Mucosa of rectum (tissue), 2 donors: ENCODE results near the gene REC114.

Experiments used
- H3K27ac ChIP-seq, 2 donors: one replicate each; pipeline ENCODE4 v1.7.0; 2013; ENCODE audit warnings: inconsistent platforms in 2 of 2, low read depth in 2 of 2, low read length in 2 of 2
- H3K27me3 ChIP-seq, 2 donors: one replicate each; pipeline ENCODE4 v1.7.0; 2013; ENCODE audit warnings: low read length in 2 of 2; ENCODE audit not compliant: control insufficient read depth in 2 of 2, insufficient read depth in 2 of 2
- H3K36me3 ChIP-seq, 2 donors: one replicate each; pipeline ENCODE4 v1.7.0; 2013; ENCODE audit warnings: low read length in 2 of 2; ENCODE audit not compliant: control insufficient read depth in 2 of 2, insufficient read depth in 2 of 2
- H3K4me1 ChIP-seq, 2 donors: one replicate each; pipeline ENCODE4 v1.7.0; 2013; ENCODE audit warnings: low read length in 2 of 2, mild to moderate bottlenecking in 1 of 2; ENCODE audit not compliant: control insufficient read depth in 2 of 2, insufficient read depth in 2 of 2
- H3K4me3 ChIP-seq, 2 donors: one replicate each; pipeline ENCODE4 v1.7.0; 2013; ENCODE audit warnings: low read length in 2 of 2
- H3K9ac ChIP-seq, 2 donors: one replicate each; pipeline ENCODE4 v1.7.0; 2013; ENCODE audit warnings: low read length in 2 of 2, low read depth in 1 of 2, mild to moderate bottlenecking in 1 of 2
- H3K9me3 ChIP-seq, 2 donors: one replicate each; pipeline ENCODE4 v1.7.0; 2013; ENCODE audit warnings: low read length in 2 of 2; ENCODE audit not compliant: control insufficient read depth in 2 of 2
- donor health status: healthy.
- donor health status: Normal muscosa, but diverticular disease.

REC114 gene

GRCh38 chr15:73518876-73519733, 76.1 kb downstream of the REC114 start:
- H3K4me3 ChIP-seq: no peak overlapping the region

GRCh38 chr15:73522011-73522410, 79.0 kb downstream of the REC114 start:
- no peak overlapping the region for H3K4me3 ChIP-seq
- H3K27ac ChIP-seq: no peak overlapping the region
- H3K27me3 ChIP-seq: no peaks in the 10 kb centered on the region
- H3K4me1 ChIP-seq: no peaks in the 10 kb centered on the region
- H3K9ac ChIP-seq: no peak overlapping the region
- no peaks in the 10 kb centered on the region for H3K36me3 ChIP-seq
- H3K9me3 ChIP-seq: no peaks in the 10 kb centered on the region

More at GRCh38 chr15:73518876-73519733, 76.1 kb downstream of the REC114 start:
- no peak overlapping the region for H3K9ac ChIP-seq
- H3K4me1 ChIP-seq: no peaks in the 10 kb centered on the region
- H3K27me3 ChIP-seq: no peaks in the 10 kb centered on the region
- no peak overlapping the region for H3K27ac ChIP-seq
- no peaks in the 10 kb centered on the region for H3K9me3 ChIP-seq
- no peaks in the 10 kb centered on the region for H3K36me3 ChIP-seq

- no peak overlapping the region for H3K27ac ChIP-seq
- H3K9ac ChIP-seq: no peak overlapping the region
- no peaks in the 10 kb centered on the region for H3K27me3 ChIP-seq
- H3K4me1 ChIP-seq: no peaks in the 10 kb centered on the region
- no peaks in the 10 kb centered on the region for H3K36me3 ChIP-seq
- H3K4me3 ChIP-seq: no peak overlapping the region
- no peaks in the 10 kb centered on the region for H3K9me3 ChIP-seq
Measured at GRCh38 chr15:73524919-73525318, 82.0 kb downstream of the REC114 start.

- Histone ChIP-seq H3K9me3 (no peaks in the 10 kb centered on the region), H3K27me3 (no peaks in the 10 kb centered on the region), H3K27ac (no peak overlapping the region), H3K9ac (no peak overlapping the region), H3K4me1 (no peaks in the 10 kb centered on the region), H3K4me3 (no peak overlapping the region), H3K36me3 (no peaks in the 10 kb centered on the region)
Measured at GRCh38 chr15:73527598-73527997, 84.6 kb downstream of the REC114 start.

GRCh38 chr15:73530649-73531048, 87.7 kb downstream of the REC114 start:
- H3K4me3 ChIP-seq: no peak overlapping the region
- H3K27ac ChIP-seq: no peak overlapping the region
- no peaks in the 10 kb centered on the region for H3K36me3 ChIP-seq
- no peaks in the 10 kb centered on the region for H3K9me3 ChIP-seq
- H3K4me1 ChIP-seq: no peaks in the 10 kb centered on the region
- no peaks in the 10 kb centered on the region for H3K27me3 ChIP-seq
- H3K9ac ChIP-seq: no peak overlapping the region

GRCh38 chr15:73538123-73538522, 95.2 kb downstream of the REC114 start:
- no peaks in the 10 kb centered on the region for H3K4me1 ChIP-seq
- H3K9me3 ChIP-seq: no peaks in the 10 kb centered on the region
- H3K27ac ChIP-seq: no peak overlapping the region
- no peak overlapping the region for H3K4me3 ChIP-seq
- H3K27me3 ChIP-seq: no peaks in the 10 kb centered on the region
- H3K9ac ChIP-seq: no peak overlapping the region
- no peaks in the 10 kb centered on the region for H3K36me3 ChIP-seq

- Histone ChIP-seq H3K9ac (no peak overlapping the region), H3K9me3 (no peaks in the 10 kb centered on the region)
Measured at GRCh38 chr15:73538563-73539211, 95.7 kb downstream of the REC114 start.

GRCh38 chr15:73539212-73540128, 96.5 kb downstream of the REC114 start:
- Histone ChIP-seq H3K9me3 (no peaks in the 10 kb centered on the region), H3K27me3 (no peaks in the 10 kb centered on the region), H3K4me3 (no peak overlapping the region), H3K36me3 (no peaks in the 10 kb centered on the region), H3K27ac (no peak overlapping the region), H3K9ac (no peak overlapping the region), H3K4me1 (no peaks in the 10 kb centered on the region)

More at GRCh38 chr15:73538563-73539211, 95.7 kb downstream of the REC114 start:
- Histone ChIP-seq H3K27me3 (no peaks in the 10 kb centered on the region), H3K36me3 (no peaks in the 10 kb centered on the region), H3K4me1 (no peaks in the 10 kb centered on the region), H3K4me3 (no peak overlapping the region), H3K27ac (no peak overlapping the region)

- H3K9ac ChIP-seq: no peak overlapping the region
- H3K4me3 ChIP-seq: no peak overlapping the region
- H3K27me3 ChIP-seq: no peaks in the 10 kb centered on the region
- no peaks in the 10 kb centered on the region for H3K9me3 ChIP-seq
- H3K4me1 ChIP-seq: no peaks in the 10 kb centered on the region
- H3K36me3 ChIP-seq: no peaks in the 10 kb centered on the region
- H3K27ac ChIP-seq: no peak overlapping the region
Measured at GRCh38 chr15:73540161-73540560, 97.2 kb downstream of the REC114 start.

GRCh38 chr15:73541479-73541878, 98.5 kb downstream of the REC114 start:
- Histone ChIP-seq H3K4me3 (no peak overlapping the region), H3K9ac (no peak overlapping the region), H3K36me3 (no peaks in the 10 kb centered on the region), H3K27ac (no peak overlapping the region), H3K27me3 (no peaks in the 10 kb centered on the region), H3K9me3 (no peaks in the 10 kb centered on the region), H3K4me1 (no peaks in the 10 kb centered on the region)
